Esophagus muscularis mucosa (tissue), 3 donors: ENCODE data around the gene LGALS9C.
"Not testable (repeated sequence)": the region's sequence is repeated elsewhere in the genome, so short reads cannot be mapped to it uniquely, and the experiment has no call there.

Experiments used
- CTCF ChIP-seq, 3 experiments: fragments of 200-600 bp in 2 of 3; fragments of 450-650 bp in 1 of 3; sonication (generic) in 2 of 3; IDR thresholded peaks; one replicate each; pipeline ENCODE4 v1.5.1; 2017 to 2019; ENCODE audit warnings: antibody characterized with exemption in 3 of 3, mild to moderate bottlenecking in 2 of 3, moderate library complexity in 1 of 3
- POLR2A ChIP-seq: fragments of 450-650 bp; IDR thresholded peaks from one replicate; pipeline ENCODE4 v1.6.1; 2017; ENCODE audit warnings: antibody characterized with exemption, moderate library complexity, mild to moderate bottlenecking, low read depth
- POLR2AphosphoS5 ChIP-seq, 2 donors: sonication (generic); formaldehyde crosslinking; IDR thresholded peaks; one replicate each; pipeline ENCODE4 v1.6.1; 2017; ENCODE audit warnings: antibody characterized with exemption in 2 of 2

- TF ChIP-seq CTCF (IDR thresholded peaks at IDR 0.05); POLR2AphosphoS5 (IDR thresholded peaks at IDR 0.05); POLR2A: not testable (repeated sequence)
These were observed 28.9 kb upstream of the LGALS9C start for GRCh38 chr17:18447476-18448205.
